Measurements from ENCODE around the gene ARL4C. TPM values are rescaled to one million over a fixed set of nuclear protein-coding genes. Genes with fewer than 3 reads are reported as not detected.
"Not testable (repeated sequence)": the region's sequence is repeated elsewhere in the genome, so short reads cannot be mapped to it uniquely, and the experiment has no call there.

The ARL4C gene
- total RNA-seq, 1 experiment from 2014 or later = 14.5 TPM

- Histone ChIP-seq H3K4me1 (replicated peaks) (no peaks in the 10 kb centered on the region), H3K4me3 (no peak overlapping the region), H3K9me3 (replicated peaks) (no peaks in the 10 kb centered on the region), H3K27ac (no peak overlapping the region), H3K36me3 (no peaks in the 10 kb centered on the region), H3K27me3 (replicated peaks) (no peaks in the 10 kb centered on the region)
- no peak for DNase-seq (ENCODE audit: low read depth in 1 of 2, low spot score in 2 of 2)
Measured at GRCh38 chr2:234476766-234477165, 20.1 kb downstream of the ARL4C start.

GRCh38 chr2:234474654-234475053 lies 22.2 kb downstream of the ARL4C start:
- Histone ChIP-seq H3K4me1 (replicated peaks) (no peaks in the 10 kb centered on the region), H3K36me3 (no peaks in the 10 kb centered on the region), H3K27ac (no peak overlapping the region), H3K4me3 (no peak overlapping the region), H3K27me3 (replicated peaks) (no peaks in the 10 kb centered on the region), H3K9me3 (replicated peaks) (no peaks in the 10 kb centered on the region)
- DNase-seq (ENCODE audit: low read depth in 1 of 2, low spot score in 2 of 2) = no peak

GRCh38 chr2:234472155-234472554 lies 24.7 kb downstream of the ARL4C start:
- Histone ChIP-seq H3K36me3 (no peaks in the 10 kb centered on the region), H3K4me1 (replicated peaks) (no peaks in the 10 kb centered on the region), H3K27ac (no peak overlapping the region), H3K27me3 (replicated peaks) (no peaks in the 10 kb centered on the region), H3K9me3 (replicated peaks) (no peaks in the 10 kb centered on the region), H3K4me3 (no peak overlapping the region)
- DNase-seq (ENCODE audit: low read depth in 1 of 2, low spot score in 2 of 2) = no peak

- Histone ChIP-seq H3K27ac (no peak overlapping the region), H3K9me3 (replicated peaks) (no peaks in the 10 kb centered on the region), H3K4me1 (replicated peaks) (no peaks in the 10 kb centered on the region), H3K36me3 (no peaks in the 10 kb centered on the region), H3K27me3 (replicated peaks) (no peaks in the 10 kb centered on the region), H3K4me3 (no peak overlapping the region)
- no peak for DNase-seq (ENCODE audit: low read depth in 1 of 2, low spot score in 2 of 2)
Measured at GRCh38 chr2:234469972-234470371, 26.9 kb downstream of the ARL4C start.

GRCh38 chr2:234469251-234469845 lies 27.5 kb downstream of the ARL4C start:
- H3K27ac ChIP-seq = no peak overlapping the region
- H3K27me3 ChIP-seq (replicated peaks) = no peaks in the 10 kb centered on the region
- no peaks in the 10 kb centered on the region for H3K36me3 ChIP-seq
- no peak overlapping the region for H3K4me3 ChIP-seq
- no peak for DNase-seq (ENCODE audit: low read depth in 1 of 2, low spot score in 2 of 2)
- H3K4me1 ChIP-seq (replicated peaks) = no peaks in the 10 kb centered on the region
- H3K9me3 ChIP-seq (replicated peaks) = no peaks in the 10 kb centered on the region

- no peaks in the 10 kb centered on the region for H3K9me3 ChIP-seq (replicated peaks)
- no peaks in the 10 kb centered on the region for H3K27me3 ChIP-seq (replicated peaks)
- no peak overlapping the region for H3K27ac ChIP-seq
- no peak overlapping the region for H3K4me3 ChIP-seq
- no peak for DNase-seq (ENCODE audit: low read depth in 1 of 2, low spot score in 2 of 2)
- H3K4me1 ChIP-seq (replicated peaks) = no peaks in the 10 kb centered on the region; the same call in 1 of the 2 replicates
- H3K36me3 ChIP-seq = no peaks in the 10 kb centered on the region
Measured at GRCh38 chr2:234468503-234468902, 28.4 kb downstream of the ARL4C start.

- Histone ChIP-seq H3K4me1 (replicated peaks) (no peaks in the 10 kb centered on the region; the same call in 1 of the 2 replicates), H3K9me3 (replicated peaks) (no peaks in the 10 kb centered on the region), H3K27me3 (replicated peaks) (no peaks in the 10 kb centered on the region), H3K36me3 (no peaks in the 10 kb centered on the region), H3K27ac (no peak overlapping the region), H3K4me3 (no peak overlapping the region)
- no peak for DNase-seq (ENCODE audit: low read depth in 1 of 2, low spot score in 2 of 2)
Measured at GRCh38 chr2:234467289-234467688, 29.6 kb downstream of the ARL4C start.

- no peak overlapping the region for H3K27ac ChIP-seq
- H3K4me1 ChIP-seq (replicated peaks) = peaks cover 4% of the 10 kb centered on the region
- H3K36me3 ChIP-seq = no peaks in the 10 kb centered on the region
- no peak overlapping the region for H3K4me3 ChIP-seq
- DNase-seq (ENCODE audit: low read depth in 1 of 2, low spot score in 2 of 2) = no peak
- no peaks in the 10 kb centered on the region for H3K9me3 ChIP-seq (replicated peaks)
- H3K27me3 ChIP-seq (replicated peaks) = no peaks in the 10 kb centered on the region
Measured at GRCh38 chr2:234464291-234464645, 32.6 kb downstream of the ARL4C start.

- Histone ChIP-seq H3K9me3 (replicated peaks) (no peaks in the 10 kb centered on the region), H3K4me3 (no peak overlapping the region), H3K4me1 (replicated peaks) (peaks cover 4% of the 10 kb centered on the region), H3K27me3 (replicated peaks) (no peaks in the 10 kb centered on the region), H3K27ac (no peak overlapping the region), H3K36me3 (no peaks in the 10 kb centered on the region)
- DNase-seq (ENCODE audit: low read depth in 1 of 2, low spot score in 2 of 2) = peak in 1 of 2 experiments; percentile 18
Measured at GRCh38 chr2:234463626-234464290, 33.1 kb downstream of the ARL4C start.

GRCh38 chr2:234462218-234462992 lies 34.5 kb downstream of the ARL4C start:
- DNase-seq (ENCODE audit: low read depth in 1 of 2, low spot score in 2 of 2) = no peak
- H3K4me1 ChIP-seq (replicated peaks) = peaks cover 4% of the 10 kb centered on the region

GRCh38 chr2:234459401-234460009 lies 37.4 kb downstream of the ARL4C start:
- H3K9me3 ChIP-seq (replicated peaks) = no peaks in the 10 kb centered on the region; the same call in 1 of the 2 replicates
- H3K4me3 ChIP-seq = no peak overlapping the region
- H3K27me3 ChIP-seq (replicated peaks) = no peaks in the 10 kb centered on the region
- DNase-seq (ENCODE audit: low read depth in 1 of 2, low spot score in 2 of 2) = no peak
- H3K27ac ChIP-seq = no peak overlapping the region
- no peaks in the 10 kb centered on the region for H3K36me3 ChIP-seq
- H3K4me1 ChIP-seq (replicated peaks) = peaks cover 4% of the 10 kb centered on the region

More at GRCh38 chr2:234462218-234462992, 34.5 kb downstream of the ARL4C start:
- Histone ChIP-seq H3K4me3 (no peak overlapping the region), H3K27me3 (replicated peaks) (no peaks in the 10 kb centered on the region), H3K36me3 (no peaks in the 10 kb centered on the region), H3K27ac (no peak overlapping the region), H3K9me3 (replicated peaks) (no peaks in the 10 kb centered on the region; the same call in 1 of the 2 replicates)

GRCh38 chr2:234458466-234458865 lies 38.4 kb downstream of the ARL4C start:
- Histone ChIP-seq H3K27me3 (replicated peaks) (no peaks in the 10 kb centered on the region), H3K4me1 (replicated peaks) (peaks cover 4% of the 10 kb centered on the region), H3K9me3 (replicated peaks) (no peaks in the 10 kb centered on the region; the same call in 1 of the 2 replicates), H3K27ac (no peak overlapping the region), H3K36me3 (no peaks in the 10 kb centered on the region), H3K4me3 (no peak overlapping the region)
- no peak for DNase-seq (ENCODE audit: low read depth in 1 of 2, low spot score in 2 of 2)

- H3K4me1 ChIP-seq (replicated peaks) = peaks cover 4% of the 10 kb centered on the region; the same call in 1 of the 2 replicates
- H3K27me3 ChIP-seq (replicated peaks) = no peaks in the 10 kb centered on the region
- H3K9me3 ChIP-seq (replicated peaks) = no peaks in the 10 kb centered on the region; the same call in 1 of the 2 replicates
- H3K27ac ChIP-seq = no peak overlapping the region
- DNase-seq (ENCODE audit: low read depth in 1 of 2, low spot score in 2 of 2) = peak in 1 of 2 experiments; percentile 25
- no peak overlapping the region for H3K4me3 ChIP-seq
- H3K36me3 ChIP-seq = no peaks in the 10 kb centered on the region
Measured at GRCh38 chr2:234457421-234457820, 39.5 kb downstream of the ARL4C start.

- not testable (repeated sequence) for H3K36me3 ChIP-seq; H3K27ac ChIP-seq; H3K9me3 ChIP-seq (replicated peaks); DNase-seq (ENCODE audit: low read depth in 1 of 2, low spot score in 2 of 2); H3K27me3 ChIP-seq (replicated peaks); H3K4me3 ChIP-seq
- H3K4me1 ChIP-seq (replicated peaks) = peaks cover 15% of the 10 kb centered on the region
Measured at GRCh38 chr2:234455246-234455645, 41.6 kb downstream of the ARL4C start.
